Esophagus mucosa (tissue), 1 donor: Measurements from ENCODE around the gene PES1. TPM values are rescaled to one million over a fixed set of nuclear protein-coding genes. Genes with fewer than 3 reads are reported as not detected.
"Not testable (repeated sequence)": the region's sequence is repeated elsewhere in the genome, so short reads cannot be mapped to it uniquely, and the experiment has no call there.

ENCODE experiments used
- ATAC-seq: fragments of 200-7000 bp; cut with Tn5 transposase; one replicate; pipeline ENCODE4 v1.9.1; 2020
- total RNA-seq: library from RNA; stranded (reverse); gene quantifications from one replicate; pipeline ENCODE4 v1.2.4, GENCODE V29; 2023
- donor health status: DM: yes; HTN: yes; CAD: no.

PES1 gene
- total RNA-seq, 1 donor from 2014 or later: 55.8 TPM

GRCh38 chr22:30551813-30552212 is 39.9 kb downstream of the PES1 start:
- not testable (repeated sequence) for ATAC-seq

- no peak for ATAC-seq
Observed at GRCh38 chr22:30547188-30547587, 44.5 kb downstream of the PES1 start.

- no peak for ATAC-seq
Observed at GRCh38 chr22:30546616-30547015, 45.1 kb downstream of the PES1 start, which contains the start of gene SEC14L6. Gene SEC14L6, minus strand, starts transcription at chr22:30546741. Its CDS starts 59 bp downstream, at chr22:30546682.

GRCh38 chr22:30542811-30543188 is 48.9 kb downstream of the PES1 start:
- ATAC-seq: no peak

- peak; percentile 31 for ATAC-seq
Observed at GRCh38 chr22:30541961-30542810, 49.5 kb downstream of the PES1 start.

- ATAC-seq: not testable (repeated sequence)
Observed at GRCh38 chr22:30541511-30541910, 50.2 kb downstream of the PES1 start.

- ATAC-seq: no peak
Observed at GRCh38 chr22:30539368-30539767, 52.3 kb downstream of the PES1 start.

- no peak for ATAC-seq
Observed at GRCh38 chr22:30538280-30538679, 53.4 kb downstream of the PES1 start.

- no peak for ATAC-seq
Observed at GRCh38 chr22:30537083-30537731, 54.5 kb downstream of the PES1 start.

GRCh38 chr22:30535182-30535581 is 56.5 kb downstream of the PES1 start:
- ATAC-seq: no peak

GRCh38 chr22:30531651-30532608 is 59.8 kb downstream of the PES1 start:
- ATAC-seq: no peak

- no peak for ATAC-seq
Observed at GRCh38 chr22:30526656-30527055, 65.1 kb downstream of the PES1 start.

Other genes starting within 250 kb of the PES1 start
- 111 TPM for gene SF3A1, start 235.0 kb downstream of the PES1 start, total RNA-seq
- gene CCDC157, start 234.9 kb downstream of the PES1 start, total RNA-seq: 1.2 TPM
- 4.8 TPM for gene RNF215, start 204.5 kb downstream of the PES1 start, total RNA-seq
- 19.9 TPM for gene SEC14L2, start 194.9 kb downstream of the PES1 start, total RNA-seq
- 14.1 TPM for gene MTFP1, start 166.1 kb downstream of the PES1 start, total RNA-seq
- not detected for gene SEC14L3, start 119.9 kb downstream of the PES1 start, total RNA-seq
- not detected for gene SEC14L4, start 86.2 kb downstream of the PES1 start, total RNA-seq
- not detected for gene SEC14L6, start 45.2 kb downstream of the PES1 start, total RNA-seq
- not detected for gene GAL3ST1, start 17.2 kb downstream of the PES1 start, total RNA-seq
- gene TCN2, start 15.3 kb upstream of the PES1 start, total RNA-seq: 3.5 TPM
- 2.0 TPM for gene SLC35E4, start 43.9 kb upstream of the PES1 start, total RNA-seq
- 10.4 TPM for gene DUSP18, start 76.0 kb upstream of the PES1 start, total RNA-seq
- 3.0 TPM for gene OSBP2, start 103.0 kb upstream of the PES1 start, total RNA-seq